GDM1 (cell line): ENCODE measurements around the gene SERPINE1.
"Not testable (repeated sequence)": the region's sequence is repeated elsewhere in the genome, so short reads cannot be mapped to it uniquely, and the experiment has no call there.

Experiments used
- DNase-seq: peaks from one replicate; lab custom pipeline; 2025; lab: John Stamatoyannopoulos, UW

Gene SERPINE1

GRCh38 chr7:101124376-101125056 is 2.4 kb upstream of the SERPINE1 start:
- DNase-seq, result peak; percentile 60

GRCh38 chr7:101125989-101126650 is 784 bp upstream of the SERPINE1 start:
- DNase-seq, result no peak

- DNase-seq, result no peak
These were observed 646 bp downstream of the SERPINE1 start for GRCh38 chr7:101127460-101128039.

- DNase-seq, result no peak
These were observed 1.3 kb downstream of the SERPINE1 start for GRCh38 chr7:101128040-101128834.

GRCh38 chr7:101129603-101130117 is 2.8 kb downstream of the SERPINE1 start:
- DNase-seq, result no peak

- DNase-seq, result not testable (repeated sequence)
These were observed 6.0 kb downstream of the SERPINE1 start for GRCh38 chr7:101132626-101133600.

- DNase-seq, result no peak
These were observed 6.9 kb downstream of the SERPINE1 start for GRCh38 chr7:101133621-101134398.

- DNase-seq, result no peak
These were observed 7.6 kb downstream of the SERPINE1 start for GRCh38 chr7:101134399-101134980.

- no peak for DNase-seq
These were observed 10.8 kb downstream of the SERPINE1 start for GRCh38 chr7:101137651-101138212.

GRCh38 chr7:101138213-101138870 is 11.4 kb downstream of the SERPINE1 start:
- peak; percentile 78 for DNase-seq

- DNase-seq, result no peak
These were observed 13.4 kb downstream of the SERPINE1 start for GRCh38 chr7:101140339-101140699.

GRCh38 chr7:101140746-101141382 is 14.0 kb downstream of the SERPINE1 start:
- no peak for DNase-seq

GRCh38 chr7:101151908-101152651 is 25.2 kb downstream of the SERPINE1 start:
- no peak for DNase-seq

GRCh38 chr7:101153969-101154692 is 27.2 kb downstream of the SERPINE1 start, which contains the start of gene AP1S1:
TSS of gene AP1S1 (plus strand) at chr7:101154476. CDS start at chr7:101154515, 39 bp downstream.
- peak; percentile 93 for DNase-seq

- DNase-seq, result no peak
These were observed 27.8 kb downstream of the SERPINE1 start for GRCh38 chr7:101154693-101155102.

- no peak for DNase-seq
These were observed 28.4 kb downstream of the SERPINE1 start for GRCh38 chr7:101155303-101155702.

GRCh38 chr7:101156277-101156676 is 29.4 kb downstream of the SERPINE1 start:
- no peak for DNase-seq
